A549 (cell line): ENCODE data around the gene DDX60.

ENCODE experiments used
- BCL3 ChIP-seq: fragments of >200 bp; sonication (Bioruptor Twin); formaldehyde crosslinking; IDR thresholded peaks from 3 replicates; pipeline ENCODE4 v1.6.1; 2016
- CBX8 ChIP-seq: fragments of 200-600 bp; sonication (generic); IDR thresholded peaks from 2 replicates; pipeline ENCODE4 v1.6.1; 2016
- CEBPB ChIP-seq, 2 experiments: fragments of >200 bp in 1 of 2; sonication (Bioruptor Twin) in 1 of 2; formaldehyde crosslinking in 1 of 2; IDR thresholded peaks; 2 replicates each; pipeline ENCODE4 v1.6.1; 2012 to 2016
- CTCF ChIP-seq: fragments of >200 bp; sonication (Bioruptor Twin); formaldehyde crosslinking; IDR thresholded peaks from 3 replicates; pipeline ENCODE4 v1.5.1; 2016
- EHMT2 ChIP-seq: fragments of 200-600 bp; sonication (generic); IDR thresholded peaks from 2 replicates; pipeline ENCODE4 v1.6.1; 2016; ENCODE audit warnings: antibody characterized with exemption, low read depth, mild to moderate bottlenecking, moderate library complexity
- HOXA7 ChIP-seq: fragments of 250-450 bp; sonication (Bioruptor Pico); IDR thresholded peaks from 2 replicates; pipeline ENCODE4 v1.5.0; 2020; ENCODE audit warnings: mild to moderate bottlenecking, moderate library complexity
- JUN ChIP-seq, 2 experiments: fragments of >200 bp; sonication (Bioruptor Twin); formaldehyde crosslinking; IDR thresholded peaks; 2 replicates in 1 of 2; 3 replicates in 1 of 2; pipeline ENCODE4 v1.6.1; 2016 to 2017
- KDM1A ChIP-seq: fragments of 200-600 bp; sonication (generic); IDR thresholded peaks from 2 replicates; pipeline ENCODE4 v1.6.1; 2016; ENCODE audit warnings: low read depth, mild to moderate bottlenecking
- KDM5A ChIP-seq: fragments of 200-600 bp; sonication (generic); IDR thresholded peaks from 2 replicates; pipeline ENCODE4 v1.6.1; 2016; ENCODE audit warnings: antibody characterized with exemption, mild to moderate bottlenecking
- POLR2A ChIP-seq: IDR thresholded peaks from 2 replicates; pipeline ENCODE4 v1.6.1; 2012; ENCODE audit warnings: mild to moderate bottlenecking, low read length
- RAD21 ChIP-seq, 2 experiments: fragments of >200 bp in 1 of 2; sonication (Bioruptor Twin) in 1 of 2; formaldehyde crosslinking in 1 of 2; IDR thresholded peaks in 1 of 2; conservative IDR thresholded peaks in 1 of 2; 2 replicates in 1 of 2; 3 replicates in 1 of 2; pipeline ENCODE4 v1.6.1; 2012 to 2018; ENCODE audit warnings: inconsistent platforms in 1 of 2
- SMC3 ChIP-seq: fragments of >200 bp; sonication (Bioruptor Twin); formaldehyde crosslinking; IDR thresholded peaks from 3 replicates; pipeline ENCODE4 v1.6.1; 2018; ENCODE audit warnings: inconsistent platforms
- USF2 ChIP-seq: fragments of 450-650 bp; IDR thresholded peaks from 2 replicates; pipeline ENCODE4 v1.6.1; 2014; ENCODE audit warnings: antibody characterized with exemption
- ZFP36 ChIP-seq: fragments of 450-650 bp; IDR thresholded peaks from 2 replicates; pipeline ENCODE4 v1.6.1; 2014; ENCODE audit warnings: borderline replicate concordance; ENCODE audit not compliant: partially characterized antibody

- TF ChIP-seq CTCF (no peak), KDM5A (no peak), USF2 (no peak), JUN (IDR thresholded peaks at IDR 0.05) (no peak), RAD21 (conservative IDR thresholded peaks at IDR 0.05 in 1 of 2, IDR thresholded peaks at IDR 0.05 in 1 of 2) (no peak), BCL3 (no peak), POLR2A (no peak), ZFP36 (no peak), CEBPB (IDR thresholded peaks at IDR 0.05) (no peak), SMC3 (no peak), HOXA7 (no peak), EHMT2 (no peak), CBX8 (no peak), KDM1A (no peak)
These were observed 53.2 kb downstream of the DDX60 start for GRCh38 chr4:168265327-168265726.
